Spinal cord (tissue), 10 donors: ENCODE data around the gene MGA. TPM values are rescaled to one million over a fixed set of nuclear protein-coding genes. Genes with fewer than 3 reads are reported as not detected.

Source experiments
- DNase-seq, 6 donors: peaks; one replicate each; pipeline versions ENCODE4 v3.0.0 to v3.0.0-alpha.2; 2013 to 2015; ENCODE audit warnings: low spot score in 6 of 6, low read depth in 4 of 6
- H3K27ac ChIP-seq: one replicate; pipeline ENCODE4 v1.5.1; 2013; ENCODE audit warnings: low read depth, low read length, control low read depth
- H3K27me3 ChIP-seq: one replicate; pipeline ENCODE4 v1.6.1; 2013; ENCODE audit warnings: low read length; ENCODE audit not compliant: control insufficient read depth, insufficient read depth
- H3K36me3 ChIP-seq: one replicate; pipeline ENCODE4 v1.6.1; 2013; ENCODE audit warnings: low read length; ENCODE audit not compliant: control insufficient read depth, insufficient read depth
- H3K4me1 ChIP-seq: one replicate; pipeline ENCODE4 v1.6.1; 2013; ENCODE audit warnings: low read length; ENCODE audit not compliant: control insufficient read depth, insufficient read depth
- H3K4me3 ChIP-seq: one replicate; pipeline ENCODE4 v1.5.1; 2013; ENCODE audit warnings: low read depth, low read length, control low read depth
- H3K9me3 ChIP-seq: one replicate; pipeline ENCODE4 v1.6.1; 2013; ENCODE audit warnings: low read length; ENCODE audit not compliant: control insufficient read depth, insufficient read depth
- WGBS: methylation state at CpG from one replicate; pipeline ENCODE4 v1.1.5; 2013; ENCODE audit warnings: missing lambda C conversion rate; ENCODE audit not compliant: insufficient coverage; 5-methylcytosine and 5-hydroxymethylcytosine counted together
- polyA plus RNA-seq, 2 donors: library from polyadenylated mRNA; unstranded; fragments of 120-200 nt; gene quantifications; one replicate each; pipeline ENCODE4 v1.2.1, GENCODE V29; 2013; ENCODE audit not compliant: insufficient read length in 2 of 2
- total RNA-seq, 2 donors: library from RNA; depleted of rRNA in 1 of 2; stranded (reverse); fragments of 120-200 nt in 1 of 2; fragments of >200 nt in 1 of 2; gene quantifications; one replicate each; pipeline versions ENCODE4 v1.2.3 to v1.2.4, GENCODE V29; 2013 to 2014
- donor health status: healthy.

The MGA gene
- total and polyA plus RNA-seq, 4 donors, result 12.7 to 76.2 (median 38.7) TPM

- WGBS, result 96% methylated on average over 4 of the region's 8 CpGs
- Histone ChIP-seq H3K9me3 (no peaks in the 10 kb centered on the region), H3K4me1 (no peaks in the 10 kb centered on the region), H3K27me3 (no peaks in the 10 kb centered on the region), H3K27ac (no peak overlapping the region), H3K4me3 (no peak overlapping the region), H3K36me3 (peaks cover 13% of the 10 kb centered on the region)
- no peak for DNase-seq
Measured at GRCh38 chr15:41797201-41797944, 137.2 kb downstream of the MGA start.

- no peaks in the 10 kb centered on the region for H3K9me3 ChIP-seq
- DNase-seq, result no peak
- no peaks in the 10 kb centered on the region for H3K27me3 ChIP-seq
- no peak overlapping the region for H3K4me3 ChIP-seq
- 85% methylated on average over 5 of the region's 9 CpGs for WGBS
- H3K27ac ChIP-seq, result no peak overlapping the region
- H3K36me3 ChIP-seq, result peaks cover 13% of the 10 kb centered on the region
- H3K4me1 ChIP-seq, result no peaks in the 10 kb centered on the region
Measured at GRCh38 chr15:41798607-41799487, 138.6 kb downstream of the MGA start.

- H3K4me1 ChIP-seq, result peaks cover 3% of the 10 kb centered on the region
- no peaks in the 10 kb centered on the region for H3K9me3 ChIP-seq
- 93% methylated on average over 5 of the region's 5 CpGs for WGBS
- H3K4me3 ChIP-seq, result no peak overlapping the region
- H3K36me3 ChIP-seq, result peaks cover 15% of the 10 kb centered on the region
- H3K27me3 ChIP-seq, result no peaks in the 10 kb centered on the region
- H3K27ac ChIP-seq, result no peak overlapping the region
- DNase-seq, result no peak
Measured at GRCh38 chr15:41799488-41799805, 139.2 kb downstream of the MGA start.

- Histone ChIP-seq H3K27ac (no peak overlapping the region), H3K4me3 (no peak overlapping the region), H3K9me3 (no peaks in the 10 kb centered on the region), H3K27me3 (no peaks in the 10 kb centered on the region), H3K36me3 (peaks cover 17% of the 10 kb centered on the region), H3K4me1 (peaks cover 11% of the 10 kb centered on the region)
- no CpG with 5 or more reads among the region's 3 CpGs for WGBS
- no peak for DNase-seq
Measured at GRCh38 chr15:41801185-41801584, 141.0 kb downstream of the MGA start.

GRCh38 chr15:41801850-41802455 is 141.7 kb downstream of the MGA start:
- no peak overlapping the region for H3K4me3 ChIP-seq
- DNase-seq, result no peak
- H3K36me3 ChIP-seq, result peaks cover 21% of the 10 kb centered on the region
- no CpG with 5 or more reads among the region's 3 CpGs for WGBS
- peaks cover 17% of the 10 kb centered on the region for H3K4me1 ChIP-seq
- H3K27ac ChIP-seq, result no peak overlapping the region
- no peaks in the 10 kb centered on the region for H3K27me3 ChIP-seq
- no peaks in the 10 kb centered on the region for H3K9me3 ChIP-seq

- no peak for DNase-seq
- Histone ChIP-seq H3K36me3 (peaks cover 22% of the 10 kb centered on the region), H3K27ac (no peak overlapping the region), H3K4me1 (peaks cover 17% of the 10 kb centered on the region), H3K9me3 (no peaks in the 10 kb centered on the region), H3K4me3 (no peak overlapping the region), H3K27me3 (no peaks in the 10 kb centered on the region)
- 93% methylated on average over 2 of the region's 2 CpGs for WGBS
Measured at GRCh38 chr15:41804361-41804760, 144.2 kb downstream of the MGA start.

- no peak for DNase-seq
- H3K27me3 ChIP-seq, result no peaks in the 10 kb centered on the region
- H3K4me3 ChIP-seq, result no peak overlapping the region
- H3K36me3 ChIP-seq, result peaks cover 27% of the 10 kb centered on the region
- H3K9me3 ChIP-seq, result no peaks in the 10 kb centered on the region
- WGBS, result 59% methylated on average over 5 of the region's 8 CpGs
- H3K27ac ChIP-seq, result no peak overlapping the region
- peaks cover 21% of the 10 kb centered on the region for H3K4me1 ChIP-seq
Measured at GRCh38 chr15:41804916-41805666, 144.9 kb downstream of the MGA start.

- H3K27ac ChIP-seq, result no peak overlapping the region
Measured at GRCh38 chr15:41805711-41806110, 145.5 kb downstream of the MGA start.

More at GRCh38 chr15:41805711-41806110, 145.5 kb downstream of the MGA start:
- no peaks in the 10 kb centered on the region for H3K9me3 ChIP-seq
- H3K36me3 ChIP-seq, result peaks cover 27% of the 10 kb centered on the region
- 92% methylated on average over 2 of the region's 3 CpGs for WGBS
- no peak for DNase-seq
- no peaks in the 10 kb centered on the region for H3K27me3 ChIP-seq
- H3K4me3 ChIP-seq, result no peak overlapping the region
- H3K4me1 ChIP-seq, result peaks cover 21% of the 10 kb centered on the region
